Measurements from ENCODE around the gene SLMAP. TPM values are rescaled to one million over a fixed set of nuclear protein-coding genes. Genes with fewer than 3 reads are reported as not detected.

The SLMAP gene
- total and polyA plus RNA-seq, 2 experiments from 2014 or later, result 32.1 to 73.0 TPM

DNA sequence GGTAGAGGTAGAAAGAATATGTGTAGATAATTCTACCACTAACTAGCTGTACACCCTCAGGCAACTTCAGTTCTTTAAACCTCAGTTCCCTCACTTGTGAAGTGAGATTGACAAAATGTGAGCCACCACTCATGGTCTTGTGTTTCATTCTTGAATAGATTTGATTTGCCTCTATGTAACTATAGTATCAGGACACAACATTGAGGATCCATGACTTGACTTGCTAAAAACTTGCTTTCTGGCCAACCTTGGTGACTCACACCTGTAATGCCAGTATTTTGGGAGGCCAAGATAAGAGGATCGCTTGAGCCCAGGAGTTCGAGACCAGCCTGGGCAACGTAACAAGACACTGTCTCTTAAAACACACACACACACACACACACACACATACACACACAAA, 136.3 kb downstream of the SLMAP start:
- Histone ChIP-seq H3K9me2 (ENCODE audit: insufficient read depth) (no peaks in the 10 kb centered on the region), H3K27ac (ENCODE audit: low read depth) (no peak overlapping the region), H3K4me2 (no peak overlapping the region), H2AFZ (no peak overlapping the region), H3K27me3 (ENCODE audit: insufficient read depth) (no peaks in the 10 kb centered on the region), H3F3A (replicated peaks; ENCODE audit: low read depth) (no peaks in the 10 kb centered on the region), H3K79me2 (replicated peaks; ENCODE audit: insufficient read depth) (no peaks in the 10 kb centered on the region), H3K4me1 (ENCODE audit: insufficient read depth) (no peaks in the 10 kb centered on the region), H4K20me1 (replicated peaks; ENCODE audit: insufficient read depth) (no peaks in the 10 kb centered on the region), H3K4me3 (no peak overlapping the region), H3K36me3 (ENCODE audit: insufficient read depth) (no peaks in the 10 kb centered on the region)
- no peak overlapping the region for H3K4me3 Mint-ChIP-seq
- TF ChIP-seq ZNF114 (CRISPR knock-in tag; IDR thresholded peaks at IDR 0.05) (no peak), EZH2phosphoT487 (IDR thresholded peaks at IDR 0.05; ENCODE audit: unreplicated experiment) (no peak), POLR2AphosphoS5 (IDR thresholded peaks at IDR 0.05; ENCODE audit: low read depth) (no peak), STAT1 (IDR thresholded peaks at IDR 0.05; ENCODE audit: unreplicated experiment) (no peak), ZNF331 (CRISPR knock-in tag; IDR thresholded peaks at IDR 0.05; ENCODE audit: low read depth) (no peak), CREB1 (CRISPR knock-in tag; IDR thresholded peaks at IDR 0.05; ENCODE audit: low read depth) (no peak), EZH2 (IDR thresholded peaks at IDR 0.05; ENCODE audit: low read depth, unreplicated experiment) (no peak), NANOG (IDR thresholded peaks at IDR 0.05; ENCODE audit: borderline replicate concordance) (no peak)
- TF ChIP-seq, protein P1, sequence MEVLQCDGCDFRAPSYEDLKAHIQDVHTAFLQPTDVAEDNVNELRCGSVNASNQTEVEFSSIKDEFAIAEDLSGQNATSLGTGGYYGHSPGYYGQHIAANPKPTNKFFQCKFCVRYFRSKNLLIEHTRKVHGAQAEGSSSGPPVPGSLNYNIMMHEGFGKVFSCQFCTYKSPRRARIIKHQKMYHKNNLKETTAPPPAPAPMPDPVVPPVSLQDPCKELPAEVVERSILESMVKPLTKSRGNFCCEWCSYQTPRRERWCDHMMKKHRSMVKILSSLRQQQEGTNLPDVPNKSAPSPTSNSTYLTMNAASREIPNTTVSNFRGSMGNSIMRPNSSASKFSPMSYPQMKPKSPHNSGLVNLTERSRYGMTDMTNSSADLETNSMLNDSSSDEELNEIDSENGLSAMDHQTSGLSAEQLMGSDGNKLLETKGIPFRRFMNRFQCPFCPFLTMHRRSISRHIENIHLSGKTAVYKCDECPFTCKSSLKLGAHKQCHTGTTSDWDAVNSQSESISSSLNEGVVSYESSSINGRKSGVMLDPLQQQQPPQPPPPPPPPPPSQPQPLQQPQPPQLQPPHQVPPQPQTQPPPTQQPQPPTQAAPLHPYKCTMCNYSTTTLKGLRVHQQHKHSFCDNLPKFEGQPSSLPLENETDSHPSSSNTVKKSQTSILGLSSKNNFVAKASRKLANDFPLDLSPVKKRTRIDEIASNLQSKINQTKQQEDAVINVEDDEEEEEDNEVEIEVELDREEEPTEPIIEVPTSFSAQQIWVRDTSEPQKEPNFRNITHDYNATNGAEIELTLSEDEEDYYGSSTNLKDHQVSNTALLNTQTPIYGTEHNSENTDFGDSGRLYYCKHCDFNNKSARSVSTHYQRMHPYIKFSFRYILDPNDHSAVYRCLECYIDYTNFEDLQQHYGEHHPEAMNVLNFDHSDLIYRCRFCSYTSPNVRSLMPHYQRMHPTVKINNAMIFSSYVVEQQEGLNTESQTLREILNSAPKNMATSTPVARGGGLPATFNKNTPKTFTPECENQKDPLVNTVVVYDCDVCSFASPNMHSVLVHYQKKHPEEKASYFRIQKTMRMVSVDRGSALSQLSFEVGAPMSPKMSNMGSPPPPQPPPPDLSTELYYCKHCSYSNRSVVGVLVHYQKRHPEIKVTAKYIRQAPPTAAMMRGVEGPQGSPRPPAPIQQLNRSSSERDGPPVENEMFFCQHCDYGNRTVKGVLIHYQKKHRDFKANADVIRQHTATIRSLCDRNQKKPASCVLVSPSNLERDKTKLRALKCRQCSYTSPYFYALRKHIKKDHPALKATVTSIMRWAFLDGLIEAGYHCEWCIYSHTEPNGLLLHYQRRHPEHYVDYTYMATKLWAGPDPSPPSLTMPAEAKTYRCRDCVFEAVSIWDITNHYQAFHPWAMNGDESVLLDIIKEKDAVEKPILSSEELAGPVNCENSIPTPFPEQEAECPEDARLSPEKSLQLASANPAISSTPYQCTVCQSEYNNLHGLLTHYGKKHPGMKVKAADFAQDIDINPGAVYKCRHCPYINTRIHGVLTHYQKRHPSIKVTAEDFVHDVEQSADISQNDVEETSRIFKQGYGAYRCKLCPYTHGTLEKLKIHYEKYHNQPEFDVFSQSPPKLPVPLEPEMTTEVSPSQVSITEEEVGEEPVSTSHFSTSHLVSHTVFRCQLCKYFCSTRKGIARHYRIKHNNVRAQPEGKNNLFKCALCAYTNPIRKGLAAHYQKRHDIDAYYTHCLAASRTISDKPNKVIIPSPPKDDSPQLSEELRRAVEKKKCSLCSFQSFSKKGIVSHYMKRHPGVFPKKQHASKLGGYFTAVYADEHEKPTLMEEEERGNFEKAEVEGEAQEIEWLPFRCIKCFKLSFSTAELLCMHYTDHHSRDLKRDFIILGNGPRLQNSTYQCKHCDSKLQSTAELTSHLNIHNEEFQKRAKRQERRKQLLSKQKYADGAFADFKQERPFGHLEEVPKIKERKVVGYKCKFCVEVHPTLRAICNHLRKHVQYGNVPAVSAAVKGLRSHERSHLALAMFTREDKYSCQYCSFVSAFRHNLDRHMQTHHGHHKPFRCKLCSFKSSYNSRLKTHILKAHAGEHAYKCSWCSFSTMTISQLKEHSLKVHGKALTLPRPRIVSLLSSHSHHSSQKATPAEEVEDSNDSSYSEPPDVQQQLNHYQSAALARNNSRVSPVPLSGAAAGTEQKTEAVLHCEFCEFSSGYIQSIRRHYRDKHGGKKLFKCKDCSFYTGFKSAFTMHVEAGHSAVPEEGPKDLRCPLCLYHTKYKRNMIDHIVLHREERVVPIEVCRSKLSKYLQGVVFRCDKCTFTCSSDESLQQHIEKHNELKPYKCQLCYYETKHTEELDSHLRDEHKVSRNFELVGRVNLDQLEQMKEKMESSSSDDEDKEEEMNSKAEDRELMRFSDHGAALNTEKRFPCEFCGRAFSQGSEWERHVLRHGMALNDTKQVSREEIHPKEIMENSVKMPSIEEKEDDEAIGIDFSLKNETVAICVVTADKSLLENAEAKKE (CRISPR knock-in tag; IDR thresholded peaks at IDR 0.05), result no peak
- TF ChIP-seq, protein P2, sequence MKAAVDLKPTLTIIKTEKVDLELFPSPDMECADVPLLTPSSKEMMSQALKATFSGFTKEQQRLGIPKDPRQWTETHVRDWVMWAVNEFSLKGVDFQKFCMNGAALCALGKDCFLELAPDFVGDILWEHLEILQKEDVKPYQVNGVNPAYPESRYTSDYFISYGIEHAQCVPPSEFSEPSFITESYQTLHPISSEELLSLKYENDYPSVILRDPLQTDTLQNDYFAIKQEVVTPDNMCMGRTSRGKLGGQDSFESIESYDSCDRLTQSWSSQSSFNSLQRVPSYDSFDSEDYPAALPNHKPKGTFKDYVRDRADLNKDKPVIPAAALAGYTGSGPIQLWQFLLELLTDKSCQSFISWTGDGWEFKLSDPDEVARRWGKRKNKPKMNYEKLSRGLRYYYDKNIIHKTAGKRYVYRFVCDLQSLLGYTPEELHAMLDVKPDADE (IDR thresholded peaks at IDR 0.05), result no peak
- no peaks in the 10 kb centered on the region for H3K27me3 Mint-ChIP-seq (ENCODE audit: insufficient read depth, low read depth, poor library complexity)
- no peak for ATAC-seq
- H3K9me3 Mint-ChIP-seq, result no peaks in the 10 kb centered on the region
- no peak overlapping the region for H3K27ac Mint-ChIP-seq
- H3K36me3 Mint-ChIP-seq (ENCODE audit: low read depth), result peaks cover 9% of the 10 kb centered on the region; the same call in 2 of the 3 replicates
- no peaks in the 10 kb centered on the region for H3K4me1 Mint-ChIP-seq
- DNase-seq (ENCODE audit: low spot score), result no peak
